NT2/D1 (cell line): ENCODE data around the gene COMMD7.

Experiments used
- SUZ12 ChIP-seq: IDR thresholded peaks from 2 replicates; pipeline ENCODE4 v1.6.1; 2011; ENCODE audit not compliant: insufficient read length, insufficient read depth; ENCODE audit errors: extremely low read depth
- YY1 ChIP-seq: IDR thresholded peaks from 2 replicates; pipeline ENCODE4 v1.6.1; 2011; ENCODE audit not compliant: insufficient read length, insufficient read depth
- ZNF274 ChIP-seq: IDR thresholded peaks from 2 replicates; pipeline ENCODE4 v1.6.1; 2011; ENCODE audit warnings: mild to moderate bottlenecking, low read depth, low read length

DNA sequence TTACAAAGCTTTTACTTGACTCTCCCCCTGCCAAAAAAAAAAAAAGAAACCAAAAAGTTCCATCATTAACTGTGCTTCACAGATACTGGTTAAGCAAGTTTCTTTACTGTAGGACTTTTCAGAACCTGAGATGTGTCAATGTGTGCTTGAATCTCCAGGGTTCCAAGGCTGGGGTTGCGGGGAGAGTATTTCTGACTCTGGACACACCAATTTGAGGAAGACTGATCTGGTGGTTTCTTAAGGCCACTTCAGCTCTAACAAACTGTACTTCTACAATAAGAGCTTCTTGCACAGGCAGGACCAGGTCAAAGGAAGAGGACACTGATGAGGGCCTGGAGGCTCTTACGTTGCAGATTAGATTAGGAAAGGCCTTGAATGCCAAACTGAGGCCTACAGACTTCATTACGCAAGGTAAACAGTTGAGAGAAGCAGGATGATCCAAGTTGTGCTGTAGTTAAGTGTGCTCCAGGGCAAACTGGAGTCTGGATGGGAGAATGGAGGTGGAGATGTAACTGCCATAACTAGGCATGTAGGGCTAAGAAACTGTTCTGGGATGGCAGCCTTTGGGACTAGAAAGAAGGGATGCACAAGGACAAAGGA, 24.4 kb downstream of the COMMD7 start:
- TF ChIP-seq ZNF274, result no peak
- no peak for TF ChIP-seq SUZ12
- TF ChIP-seq YY1, result no peak
